Endothelial cell (in vitro differentiated cells): ENCODE results near the gene CUTA. TPM values are rescaled to one million over a fixed set of nuclear protein-coding genes. Genes with fewer than 3 reads are reported as not detected.

Experiments used
- DNase-seq: peaks from one replicate; pipeline ENCODE4 v3.0.0; 2021; ENCODE audit warnings: low spot score
- H3K27ac Mint-ChIP-seq: one replicate; pipeline ENCODE4 v1.8.0; 2021; ENCODE audit warnings: mixed read lengths, inconsistent platforms; ENCODE audit not compliant: unreplicated experiment
- H3K27me3 Mint-ChIP-seq: one replicate; pipeline ENCODE4 v1.8.0; 2021; ENCODE audit warnings: mild to moderate bottlenecking, moderate library complexity, mixed read lengths, inconsistent platforms; ENCODE audit not compliant: unreplicated experiment
- H3K36me3 Mint-ChIP-seq: one replicate; pipeline ENCODE4 v1.8.0; 2021; ENCODE audit warnings: mild to moderate bottlenecking, low read depth, mixed read lengths, inconsistent platforms; ENCODE audit not compliant: unreplicated experiment
- H3K4me1 Mint-ChIP-seq: one replicate; pipeline ENCODE4 v1.8.0; 2021; ENCODE audit warnings: mild to moderate bottlenecking, mixed read lengths, inconsistent platforms; ENCODE audit not compliant: unreplicated experiment
- H3K4me3 Mint-ChIP-seq: one replicate; pipeline ENCODE4 v1.8.0; 2021; ENCODE audit warnings: mild to moderate bottlenecking, mixed read lengths, inconsistent platforms; ENCODE audit not compliant: unreplicated experiment
- H3K9me3 Mint-ChIP-seq: one replicate; pipeline ENCODE4 v1.8.0; 2021; ENCODE audit warnings: mixed read lengths, inconsistent platforms; ENCODE audit not compliant: unreplicated experiment
- total RNA-seq: library from RNA; stranded (reverse); fragmentation: NEBNext Ultra II Directional; extraction: Animal tissue kit (Norgen Biotek cat#: 25700); gene quantifications from one replicate; pipeline ENCODE4 v1.2.1, GENCODE V29; 2021; ENCODE audit not compliant: unreplicated experiment
- TF ChIP-seq, protein P1 (sequence below): fragments of 200-600 bp; sonication (generic); IDR thresholded peaks from one replicate; pipeline ENCODE4 v1.5.0; 2021; ENCODE audit warnings: antibody characterized with exemption; ENCODE audit not compliant: unreplicated experiment

CUTA gene
- total RNA-seq, 1 donor from 2014 or later = 163 TPM

DNA sequence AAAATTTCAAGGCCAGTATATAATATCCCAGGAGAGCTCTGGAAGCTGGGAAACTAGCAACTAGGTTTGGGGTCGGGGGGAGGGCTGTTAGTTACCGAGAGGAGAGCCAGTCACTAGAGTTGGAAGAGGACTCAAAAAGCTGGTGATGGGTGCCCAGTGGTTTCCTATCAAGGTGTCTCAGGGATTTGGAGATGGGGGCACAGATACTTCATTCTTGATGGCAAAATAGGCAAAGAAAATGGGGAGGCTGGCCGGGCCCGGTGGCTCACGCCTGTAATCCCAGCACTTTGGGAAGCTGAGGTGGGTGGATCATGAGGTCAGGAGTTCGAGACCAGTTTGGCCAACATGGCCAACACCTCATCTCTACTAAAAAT, 6.3 kb downstream of the CUTA start:
- TF ChIP-seq, protein P1, sequence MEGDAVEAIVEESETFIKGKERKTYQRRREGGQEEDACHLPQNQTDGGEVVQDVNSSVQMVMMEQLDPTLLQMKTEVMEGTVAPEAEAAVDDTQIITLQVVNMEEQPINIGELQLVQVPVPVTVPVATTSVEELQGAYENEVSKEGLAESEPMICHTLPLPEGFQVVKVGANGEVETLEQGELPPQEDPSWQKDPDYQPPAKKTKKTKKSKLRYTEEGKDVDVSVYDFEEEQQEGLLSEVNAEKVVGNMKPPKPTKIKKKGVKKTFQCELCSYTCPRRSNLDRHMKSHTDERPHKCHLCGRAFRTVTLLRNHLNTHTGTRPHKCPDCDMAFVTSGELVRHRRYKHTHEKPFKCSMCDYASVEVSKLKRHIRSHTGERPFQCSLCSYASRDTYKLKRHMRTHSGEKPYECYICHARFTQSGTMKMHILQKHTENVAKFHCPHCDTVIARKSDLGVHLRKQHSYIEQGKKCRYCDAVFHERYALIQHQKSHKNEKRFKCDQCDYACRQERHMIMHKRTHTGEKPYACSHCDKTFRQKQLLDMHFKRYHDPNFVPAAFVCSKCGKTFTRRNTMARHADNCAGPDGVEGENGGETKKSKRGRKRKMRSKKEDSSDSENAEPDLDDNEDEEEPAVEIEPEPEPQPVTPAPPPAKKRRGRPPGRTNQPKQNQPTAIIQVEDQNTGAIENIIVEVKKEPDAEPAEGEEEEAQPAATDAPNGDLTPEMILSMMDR = no peak
- no peak for DNase-seq
- H3K27me3 Mint-ChIP-seq = peaks cover 29% of the 10 kb centered on the region
- H3K9me3 Mint-ChIP-seq = no peaks in the 10 kb centered on the region
- H3K4me1 Mint-ChIP-seq = peaks cover 37% of the 10 kb centered on the region
- peak overlapping the region; percentile 48 for H3K27ac Mint-ChIP-seq
- peaks cover 40% of the 10 kb centered on the region for H3K36me3 Mint-ChIP-seq
- peak overlapping the region; percentile 89 for H3K4me3 Mint-ChIP-seq

GRCh38 chr6:33410711-33411631, 6.9 kb downstream of the CUTA start, which contains the start of gene PHF1:
Gene PHF1, plus strand, starts transcription at chr6:33411014. Its CDS starts 1,250 bp downstream, at chr6:33412264.
- Mint-ChIP-seq H3K27ac (peak within 1 kb of the TSS; percentile 96), H3K4me3 (peak within 1 kb of the TSS; percentile 93), H3K9me3 (no peaks in the 10 kb centered on the region), H3K36me3 (peaks cover 33% of the 10 kb centered on the region), H3K4me1 (peaks cover 30% of the 10 kb centered on the region), H3K27me3 (peaks cover 25% of the 10 kb centered on the region)
- peak; percentile 64 for DNase-seq
- TF ChIP-seq, protein P1 = no peak

DNA sequence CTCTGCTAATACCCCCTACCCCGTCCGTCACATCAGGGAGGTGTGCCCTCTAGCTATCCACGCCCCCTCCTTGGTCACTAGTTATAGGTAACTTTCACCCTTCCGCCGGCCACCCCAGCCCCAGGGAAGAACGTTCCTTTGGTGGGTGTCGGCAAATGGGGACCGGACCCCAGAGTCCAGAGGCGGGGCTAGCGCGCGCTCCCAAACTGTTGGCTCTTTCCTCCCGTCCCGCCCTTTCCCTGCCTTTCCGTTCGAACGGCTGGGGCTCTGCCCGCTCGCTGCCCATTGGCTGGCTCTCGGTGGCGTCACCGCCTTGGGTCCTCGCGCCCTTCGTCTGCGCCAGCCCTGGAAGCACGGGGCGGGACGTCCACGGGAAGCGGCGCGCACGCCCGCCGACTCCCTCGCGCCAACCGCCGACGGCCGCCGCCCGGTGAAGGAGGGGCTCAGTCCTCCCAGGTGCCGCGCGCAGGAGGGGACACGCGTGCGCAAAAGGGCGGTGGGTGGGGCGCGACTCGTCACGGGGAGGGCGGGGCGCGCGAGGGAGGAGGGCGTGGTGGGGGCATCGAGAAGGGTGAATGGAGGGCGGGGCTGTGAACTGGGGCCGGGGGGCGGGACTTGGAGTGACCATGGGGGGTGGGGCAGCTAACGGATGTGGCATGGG, 7.7 kb downstream of the CUTA start:
- DNase-seq = peak; percentile 97
- Mint-ChIP-seq H3K4me3 (peak overlapping the region; percentile 93), H3K27me3 (peaks cover 22% of the 10 kb centered on the region), H3K36me3 (peaks cover 29% of the 10 kb centered on the region), H3K9me3 (no peaks in the 10 kb centered on the region), H3K4me1 (peaks cover 22% of the 10 kb centered on the region), H3K27ac (peak overlapping the region; percentile 96)
- TF ChIP-seq, protein P1 = no peak

GRCh38 chr6:33407132-33407718, 10.7 kb downstream of the CUTA start:
- peaks cover 12% of the 10 kb centered on the region for H3K4me1 Mint-ChIP-seq
- no peak overlapping the region for H3K27ac Mint-ChIP-seq
- peaks cover 15% of the 10 kb centered on the region for H3K36me3 Mint-ChIP-seq
- H3K4me3 Mint-ChIP-seq = no peak overlapping the region
- peaks cover 13% of the 10 kb centered on the region for H3K27me3 Mint-ChIP-seq
- TF ChIP-seq, protein P1 = no peak
- H3K9me3 Mint-ChIP-seq = no peaks in the 10 kb centered on the region
- DNase-seq = no peak
